Gastroesophageal sphincter (tissue), 3 donors: ENCODE measurements around the gene RPE.

Source experiments
- CTCF ChIP-seq, 4 experiments: fragments of 200-600 bp in 2 of 4; fragments of 450-650 bp in 2 of 4; sonication (generic) in 1 of 4; IDR thresholded peaks; one replicate each; pipeline ENCODE4 v1.5.1; 2017 to 2019; ENCODE audit warnings: antibody characterized with exemption in 4 of 4, mild to moderate bottlenecking in 2 of 4, moderate library complexity in 2 of 4
- EP300 ChIP-seq: sonication (generic); formaldehyde crosslinking; IDR thresholded peaks from one replicate; pipeline ENCODE4 v1.6.1; 2017; ENCODE audit warnings: antibody characterized with exemption, mild to moderate bottlenecking
- POLR2AphosphoS5 ChIP-seq: sonication (generic); formaldehyde crosslinking; IDR thresholded peaks from one replicate; pipeline ENCODE4 v1.6.1; 2017; ENCODE audit warnings: antibody characterized with exemption

GRCh38 chr2:209970271-209970670, 32.2 kb upstream of the RPE start:
- TF ChIP-seq CTCF (IDR thresholded peaks at IDR 0.05) (no peak), EP300 (no peak), POLR2AphosphoS5 (no peak)
